NCI-H146 treated with DMSO at 0.1 percent for 48 hours (cell line): ENCODE measurements around the gene OR51B2.

ENCODE experiments used
- DNase-seq: peaks from one replicate; lab custom pipeline; 2025; ENCODE audit not compliant: unreplicated experiment; lab: John Stamatoyannopoulos, UW

The OR51B2 gene

DNA sequence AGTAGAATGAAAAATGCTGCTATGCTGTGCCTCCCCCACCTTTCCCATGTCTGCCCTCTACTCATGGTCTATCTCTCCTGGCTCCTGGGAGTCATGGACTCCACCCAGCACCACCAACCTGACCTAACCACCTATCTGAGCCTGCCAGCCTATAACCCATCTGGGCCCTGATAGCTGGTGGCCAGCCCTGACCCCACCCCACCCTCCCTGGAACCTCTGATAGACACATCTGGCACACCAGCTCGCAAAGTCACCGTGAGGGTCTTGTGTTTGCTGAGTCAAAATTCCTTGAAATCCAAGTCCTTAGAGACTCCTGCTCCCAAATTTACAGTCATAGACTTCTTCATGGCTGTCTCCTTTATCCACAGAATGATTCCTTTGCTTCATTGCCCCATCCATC, 39.5 kb downstream of the OR51B2 start:
- no peak for DNase-seq

DNA sequence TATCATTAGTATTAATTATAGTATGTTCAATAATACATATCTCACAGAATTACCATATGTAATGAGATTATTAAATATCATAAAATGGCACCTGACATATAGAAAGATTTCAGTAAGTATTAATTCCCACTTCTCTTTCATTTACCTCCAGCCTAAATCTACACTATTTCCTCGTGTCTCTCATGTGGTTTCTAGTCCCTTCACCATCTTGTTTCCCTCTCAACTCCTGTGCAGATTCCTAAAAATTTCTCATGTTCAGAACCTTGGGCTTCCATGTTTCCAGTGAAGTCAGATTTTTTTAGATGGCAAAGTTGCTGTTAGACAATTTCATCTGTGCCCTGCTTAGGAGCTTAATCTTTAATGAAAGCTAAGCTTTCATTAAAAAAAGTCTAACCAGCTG, 40.2 kb downstream of the OR51B2 start:
- no peak for DNase-seq

DNA sequence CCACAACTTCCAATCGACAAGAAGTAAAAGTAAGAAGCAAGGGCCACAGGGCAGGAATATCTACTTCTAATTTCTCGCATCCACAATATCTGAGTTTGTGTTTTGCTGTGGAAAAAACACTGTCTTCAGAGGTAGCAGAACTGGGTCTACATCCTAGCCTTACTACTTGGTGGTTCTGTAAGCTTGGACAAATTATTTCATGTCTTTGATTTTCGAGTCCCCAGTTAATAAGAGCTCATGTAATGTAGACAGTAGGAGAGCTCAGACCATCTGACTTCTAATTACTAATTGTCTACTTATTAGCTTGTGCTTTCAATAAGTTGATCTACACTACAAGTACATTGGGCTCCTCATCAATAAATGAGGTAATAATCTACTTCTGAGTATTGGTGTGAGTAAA, 41.0 kb downstream of the OR51B2 start:
- no peak for DNase-seq

DNA sequence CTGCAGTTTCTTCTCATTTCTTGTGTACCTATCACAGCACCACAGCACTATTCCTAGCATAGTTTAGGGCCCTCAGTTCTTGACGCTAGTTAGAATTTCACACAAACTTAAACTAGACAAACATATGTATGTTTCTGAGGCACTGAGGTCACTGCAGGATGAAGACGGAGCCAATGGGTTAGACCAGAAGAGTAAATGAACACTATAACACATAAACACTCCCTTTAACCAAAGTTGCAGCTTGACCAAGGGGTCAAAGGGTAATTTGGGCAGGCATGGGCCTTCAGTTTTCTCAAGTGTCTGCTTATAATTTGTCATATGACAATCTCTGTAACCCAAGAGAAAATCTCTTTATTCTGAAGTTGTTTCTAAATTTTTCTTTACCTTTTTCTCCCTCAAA, 41.5 kb downstream of the OR51B2 start:
- DNase-seq, result no peak

DNA sequence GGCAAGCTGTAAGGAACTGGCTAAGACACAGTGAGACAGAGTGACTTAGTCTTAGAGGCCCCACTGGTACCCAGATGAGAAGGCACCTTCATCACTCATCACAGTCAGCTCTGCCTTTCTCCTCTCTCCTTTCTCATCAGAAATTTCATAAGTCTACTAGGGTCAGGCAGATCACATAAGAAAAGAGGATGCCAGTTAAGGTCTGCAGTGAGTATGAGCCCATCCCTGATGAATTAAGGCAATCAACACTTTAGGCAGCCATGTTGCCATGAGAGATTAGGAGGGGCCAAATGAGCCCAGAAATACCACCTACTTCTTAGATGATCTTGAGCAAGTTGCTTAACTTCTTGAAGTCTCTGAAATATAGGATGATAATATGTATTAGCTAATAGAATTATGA, 42.5 kb downstream of the OR51B2 start:
- DNase-seq, result no peak

DNA sequence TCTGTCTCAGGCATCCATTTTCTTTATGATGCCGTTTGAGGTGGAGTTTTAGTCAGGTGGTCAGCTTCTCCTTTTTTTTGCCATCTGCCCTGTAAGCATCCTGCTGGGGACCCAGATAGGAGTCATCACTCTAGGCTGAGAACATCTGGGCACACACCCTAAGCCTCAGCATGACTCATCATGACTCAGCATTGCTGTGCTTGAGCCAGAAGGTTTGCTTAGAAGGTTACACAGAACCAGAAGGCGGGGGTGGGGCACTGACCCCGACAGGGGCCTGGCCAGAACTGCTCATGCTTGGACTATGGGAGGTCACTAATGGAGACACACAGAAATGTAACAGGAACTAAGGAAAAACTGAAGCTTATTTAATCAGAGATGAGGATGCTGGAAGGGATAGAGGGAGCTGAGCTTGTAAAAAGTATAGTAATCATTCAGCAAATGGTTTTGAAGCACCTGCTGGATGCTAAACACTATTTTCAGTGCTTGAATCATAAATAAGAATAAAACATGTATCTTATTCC, 43.5 kb downstream of the OR51B2 start:
- DNase-seq, result no peak

DNA sequence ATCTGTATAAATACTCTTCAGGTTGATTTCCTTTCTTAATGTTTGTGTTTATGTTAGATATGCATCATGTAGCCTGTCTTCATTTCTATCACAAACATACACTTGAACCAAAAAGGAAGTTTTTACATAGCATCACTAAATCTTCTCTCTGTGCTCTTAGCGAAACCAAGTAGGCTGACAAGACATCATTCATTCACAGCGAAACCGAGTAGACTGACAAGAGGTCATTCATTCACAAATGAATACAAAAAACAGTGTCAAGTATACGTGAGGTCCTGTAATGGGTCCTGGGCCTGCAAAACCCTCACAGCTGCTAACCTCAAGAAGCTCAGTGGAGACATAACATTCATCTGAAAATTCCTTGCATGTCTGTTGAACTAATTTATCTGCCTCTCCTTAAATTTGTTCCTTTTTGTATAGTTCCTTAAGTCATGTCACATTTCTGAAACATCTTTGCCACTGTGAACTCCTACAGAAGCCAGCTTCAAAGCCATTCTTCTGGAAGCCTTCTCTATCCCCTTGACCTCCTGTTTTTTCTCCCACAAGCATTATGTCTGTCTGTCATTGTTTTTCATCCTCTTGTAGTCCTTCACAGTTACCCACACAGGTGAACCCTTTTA, 44.5 kb downstream of the OR51B2 start:
- DNase-seq, result no peak

DNA sequence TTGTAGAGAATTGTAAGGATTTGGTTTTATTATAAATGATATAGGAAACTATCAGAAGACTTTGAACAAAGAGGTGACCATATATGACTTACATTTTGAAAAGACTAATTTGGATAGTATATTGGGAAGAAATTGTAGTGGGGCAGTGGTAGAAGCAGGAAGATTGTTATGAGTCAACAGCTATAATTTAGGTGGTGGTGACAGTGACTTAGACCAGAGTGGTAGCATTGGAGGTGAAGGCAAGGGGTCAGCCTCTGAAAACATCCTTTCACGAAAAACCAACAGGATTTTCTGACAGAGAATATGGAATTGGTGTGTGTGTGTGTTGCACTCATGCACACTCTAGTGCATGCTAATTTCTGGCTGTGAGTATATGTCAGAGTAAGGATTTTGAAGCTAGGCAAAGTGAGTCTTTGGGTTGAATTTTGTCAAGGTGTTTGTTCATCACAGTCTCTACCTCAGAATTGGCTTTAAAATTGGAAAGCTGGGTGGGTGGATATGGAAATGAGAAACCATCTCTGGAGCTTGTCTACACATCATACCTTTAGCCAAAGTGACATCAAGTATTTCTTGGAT, 46.2 kb downstream of the OR51B2 start:
- no peak for DNase-seq

DNA sequence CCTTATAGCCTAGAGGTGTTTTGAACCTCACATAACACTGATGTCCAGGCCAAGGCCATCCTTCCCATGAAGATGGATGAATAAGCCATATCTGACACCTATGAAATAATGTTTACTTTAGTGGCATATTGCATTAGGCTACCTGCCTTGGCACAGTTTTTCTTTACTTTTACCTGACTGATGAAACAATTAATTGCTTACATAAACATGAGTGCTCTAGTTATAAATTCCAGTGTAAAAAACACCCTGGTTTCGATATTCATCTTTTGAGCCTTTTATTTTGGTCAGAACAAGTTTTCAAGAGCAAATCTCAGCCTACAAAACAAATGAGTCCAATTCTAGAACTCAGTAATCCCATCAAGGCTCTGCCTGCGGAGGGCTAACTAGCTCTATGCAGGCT, 47.4 kb downstream of the OR51B2 start:
- DNase-seq, result no peak

DNA sequence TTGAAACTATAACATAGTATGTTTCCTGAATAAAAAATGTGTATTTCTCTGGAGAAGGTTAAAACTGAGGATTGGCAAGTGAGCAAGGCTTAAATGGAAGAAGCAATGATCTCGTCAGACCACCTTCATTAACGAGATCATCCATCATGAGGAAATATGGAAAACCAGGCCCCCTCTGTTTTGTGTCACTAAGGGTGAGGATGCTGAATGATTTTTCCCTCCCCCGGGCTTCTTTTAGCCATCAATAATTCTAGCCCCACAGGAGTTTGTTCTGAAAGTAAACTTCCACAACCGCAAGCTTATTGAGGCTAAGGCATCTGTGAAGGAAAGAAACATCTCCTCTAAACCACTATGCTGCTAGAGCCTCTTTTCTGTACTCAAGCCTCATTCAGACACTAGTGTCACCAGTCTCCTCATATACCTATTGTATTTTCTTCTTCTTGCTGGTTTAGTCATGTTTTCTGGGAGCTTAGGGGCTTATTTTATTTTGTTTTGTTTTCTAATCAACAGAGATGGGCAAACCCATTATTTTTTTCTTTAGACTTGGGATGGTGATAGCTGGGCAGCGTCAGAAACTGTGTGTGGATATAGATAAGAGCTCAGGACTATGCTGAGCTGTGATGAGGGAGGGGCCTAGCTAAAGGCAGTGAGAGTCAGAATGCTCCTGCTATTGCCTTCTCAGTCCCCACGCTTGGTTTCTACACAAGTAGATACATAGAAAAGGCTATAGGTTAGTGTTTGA, 48.6 kb downstream of the OR51B2 start:
- no peak for DNase-seq

DNA sequence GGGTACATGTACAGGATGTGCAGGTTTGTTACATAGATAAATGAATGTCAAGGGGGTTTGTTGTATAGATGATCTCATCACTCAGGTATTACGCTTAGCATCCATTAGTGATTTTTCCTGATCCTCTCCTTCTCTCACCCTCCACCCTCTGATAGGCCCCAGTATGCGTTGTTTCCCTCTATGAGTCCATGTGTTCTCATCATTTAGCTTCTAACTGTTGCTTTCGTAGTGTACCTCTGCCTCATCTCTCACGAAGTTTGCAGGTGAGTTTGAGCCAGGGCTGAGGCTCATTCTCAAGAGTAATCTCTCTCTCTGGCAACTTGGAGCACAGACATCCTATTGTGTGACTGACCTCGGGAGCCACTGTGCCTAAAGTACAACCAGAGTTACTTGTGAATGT, 49.7 kb downstream of the OR51B2 start:
- no peak for DNase-seq
